ENCODE results near the gene PCF11. TPM values are rescaled to one million over a fixed set of nuclear protein-coding genes. Genes with fewer than 3 reads are reported as not detected.
"Not testable (repeated sequence)": the region's sequence is repeated elsewhere in the genome, so short reads cannot be mapped to it uniquely, and the experiment has no call there.

Gene PCF11
- total RNA-seq, 2 donors from 2014 or later = 73.4 to 114 TPM

- no peak for ATAC-seq (ENCODE audit: insufficient number of reproducible peaks, low FRiP score, low read depth)
- H3K36me3 ChIP-seq = peaks cover 16% of the 10 kb centered on the region
- peak overlapping the region; percentile 92 for H3K4me3 ChIP-seq
- H3K27me3 ChIP-seq (replicated peaks; ENCODE audit: insufficient read depth) = no peaks in the 10 kb centered on the region
- no peaks in the 10 kb centered on the region for H3K9me3 ChIP-seq
- H3K4me1 ChIP-seq (ENCODE audit: control insufficient read depth in 1 of 2, low read depth in 2 of 2) = peaks cover 12 to 35% of the 10 kb centered on the region in 2 donors
- H3K27ac ChIP-seq = peak overlapping the region; percentile 94 to 96
- no peak for DNase-seq (ENCODE audit: low spot score)
- TF ChIP-seq CTCF (IDR thresholded peaks at IDR 0.05) = no peak
These were observed 38.2 kb downstream of the PCF11 start for GRCh38 chr11:83195143-83195466.

GRCh38 chr11:83195649-83196048, 38.7 kb downstream of the PCF11 start:
- Histone ChIP-seq H3K9me3 (no peaks in the 10 kb centered on the region), H3K4me1 (ENCODE audit: control insufficient read depth in 1 of 2, low read depth in 2 of 2) (peaks cover 12 to 35% of the 10 kb centered on the region in 2 donors), H3K27me3 (replicated peaks; ENCODE audit: insufficient read depth) (no peaks in the 10 kb centered on the region), H3K36me3 (peaks cover 10% of the 10 kb centered on the region), H3K4me3 (peak overlapping the region; percentile 92), H3K27ac (peak overlapping the region; percentile 94 to 96)
- ATAC-seq (ENCODE audit: insufficient number of reproducible peaks, low FRiP score, low read depth) = no peak
- DNase-seq (ENCODE audit: low spot score) = no peak
- no peak for TF ChIP-seq CTCF (IDR thresholded peaks at IDR 0.05)

GRCh38 chr11:83200035-83200434, 43.1 kb downstream of the PCF11 start:
- no peaks in the 10 kb centered on the region for H3K27me3 ChIP-seq (replicated peaks; ENCODE audit: insufficient read depth)
- DNase-seq (ENCODE audit: low spot score) (no peak), ATAC-seq (ENCODE audit: insufficient number of reproducible peaks, low FRiP score, low read depth) (no peak)
- no peaks in the 10 kb centered on the region for H3K9me3 ChIP-seq
- H3K36me3 ChIP-seq = no peaks in the 10 kb centered on the region
- H3K4me1 ChIP-seq (ENCODE audit: control insufficient read depth in 1 of 2, low read depth in 2 of 2) = peaks cover 11 to 21% of the 10 kb centered on the region in 2 donors
- H3K4me3 ChIP-seq = no peak overlapping the region
- TF ChIP-seq CTCF (IDR thresholded peaks at IDR 0.05) = no peak
- H3K27ac ChIP-seq = no peak overlapping the region

- Histone ChIP-seq H3K27me3 (replicated peaks; ENCODE audit: insufficient read depth) (no peaks in the 10 kb centered on the region), H3K4me1 (ENCODE audit: control insufficient read depth in 1 of 2, low read depth in 2 of 2) (no peaks in the 10 kb centered on the region), H3K36me3 (no peaks in the 10 kb centered on the region), H3K4me3 (no peak overlapping the region), H3K27ac (no peak overlapping the region), H3K9me3 (no peaks in the 10 kb centered on the region)
- DNase-seq (ENCODE audit: low spot score) (no peak), ATAC-seq (ENCODE audit: insufficient number of reproducible peaks, low FRiP score, low read depth) (no peak)
- no peak for TF ChIP-seq CTCF (IDR thresholded peaks at IDR 0.05)
These were observed 48.8 kb downstream of the PCF11 start for GRCh38 chr11:83205608-83206185.

GRCh38 chr11:83206221-83206620, 49.3 kb downstream of the PCF11 start:
- Histone ChIP-seq H3K9me3 (no peaks in the 10 kb centered on the region), H3K36me3 (peaks cover 3% of the 10 kb centered on the region), H3K4me1 (ENCODE audit: control insufficient read depth in 1 of 2, low read depth in 2 of 2) (no peaks in the 10 kb centered on the region), H3K4me3 (no peak overlapping the region), H3K27ac (no peak overlapping the region), H3K27me3 (replicated peaks; ENCODE audit: insufficient read depth) (no peaks in the 10 kb centered on the region)
- no peak for DNase-seq (ENCODE audit: low spot score)
- ATAC-seq (ENCODE audit: insufficient number of reproducible peaks, low FRiP score, low read depth) = no peak
- no peak for TF ChIP-seq CTCF (IDR thresholded peaks at IDR 0.05)

GRCh38 chr11:83206771-83207382, 49.9 kb downstream of the PCF11 start:
- not testable (repeated sequence) for H3K27ac ChIP-seq; H3K4me1 ChIP-seq (ENCODE audit: control insufficient read depth in 1 of 2, low read depth in 2 of 2); ATAC-seq (ENCODE audit: insufficient number of reproducible peaks, low FRiP score, low read depth); H3K36me3 ChIP-seq; H3K27me3 ChIP-seq (replicated peaks; ENCODE audit: insufficient read depth); H3K4me3 ChIP-seq; H3K9me3 ChIP-seq; DNase-seq (ENCODE audit: low spot score)
